ENCODE measurements around the gene SNX18.
"Not testable (repeated sequence)": the region's sequence is repeated elsewhere in the genome, so short reads cannot be mapped to it uniquely, and the experiment has no call there.

SNX18 gene

GRCh38 chr5:54517512-54518145 is at the start of gene SNX18:
TSS of gene SNX18 (plus strand) at chr5:54517759. CDS start at chr5:54517953, 194 bp downstream.
- peak; percentile 80 to 89 (median 85) for DNase-seq (ENCODE audit: low read depth in 3 of 3)

GRCh38 chr5:54469622-54470021 is 47.9 kb upstream of the SNX18 start:
- no peak for DNase-seq (ENCODE audit: low read depth in 3 of 3)

DNA sequence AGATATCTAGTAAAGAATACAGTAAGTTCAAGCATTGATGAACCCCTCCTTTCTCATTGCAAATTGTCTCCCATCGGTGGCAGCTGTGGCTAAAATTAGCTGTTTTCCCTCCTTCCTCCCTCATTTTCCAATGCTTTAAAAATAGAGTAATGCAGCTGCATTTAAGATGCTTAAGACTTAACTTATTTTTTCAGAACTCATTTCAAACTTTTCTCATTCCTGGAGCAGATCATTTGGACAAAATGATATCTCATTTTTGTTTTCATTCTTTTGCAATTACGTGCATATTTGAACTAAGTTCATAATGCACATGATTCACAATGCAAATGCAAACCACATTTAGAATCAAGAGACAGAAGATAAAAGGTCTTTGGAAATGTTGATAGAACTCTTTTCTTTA is 47.4 kb upstream of the SNX18 start:
- DNase-seq (ENCODE audit: low read depth in 3 of 3), result no peak

DNA sequence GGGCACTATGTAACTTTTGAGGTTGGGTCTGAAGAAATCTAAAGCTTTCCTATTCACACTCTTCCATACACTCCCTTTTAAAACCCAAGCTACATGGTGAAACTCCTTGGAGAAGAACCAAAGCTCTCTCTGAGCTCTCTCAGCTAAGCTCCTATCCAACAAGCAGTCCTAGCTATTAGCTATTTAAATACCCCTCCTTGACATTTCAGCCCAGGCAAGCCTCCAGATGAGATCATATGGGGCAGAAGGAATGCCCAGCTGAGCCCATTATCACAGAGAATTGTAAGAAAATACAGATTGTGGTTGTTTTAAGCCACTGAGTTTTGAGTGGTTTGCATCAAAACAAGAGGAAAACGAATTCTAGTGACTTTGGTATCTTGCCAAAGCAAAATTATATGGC is 46.9 kb upstream of the SNX18 start:
- DNase-seq (ENCODE audit: low read depth in 3 of 3), result no peak

DNA sequence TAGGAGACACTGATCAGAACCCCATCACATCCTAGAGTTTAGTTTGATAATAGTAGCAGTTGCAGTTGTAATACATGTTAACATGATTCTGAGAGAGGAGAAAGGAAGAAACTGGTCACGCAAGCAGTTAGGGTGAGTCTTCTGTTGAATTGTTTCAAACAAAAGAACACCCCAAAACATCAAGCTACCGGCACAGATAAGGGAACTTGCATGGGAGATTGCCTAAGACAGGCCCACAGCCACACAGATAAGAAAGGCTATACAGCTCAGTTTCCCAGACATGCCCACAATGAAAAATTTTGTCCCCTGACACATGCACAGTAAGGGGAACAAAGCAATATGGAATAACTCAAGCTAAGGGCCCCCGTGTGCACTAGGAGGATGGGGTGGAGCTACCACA is 46.2 kb upstream of the SNX18 start:
- DNase-seq (ENCODE audit: low read depth in 3 of 3), result no peak

- DNase-seq (ENCODE audit: low read depth in 3 of 3), result no peak
These were observed 40.9 kb upstream of the SNX18 start for GRCh38 chr5:54476682-54477081.

DNA sequence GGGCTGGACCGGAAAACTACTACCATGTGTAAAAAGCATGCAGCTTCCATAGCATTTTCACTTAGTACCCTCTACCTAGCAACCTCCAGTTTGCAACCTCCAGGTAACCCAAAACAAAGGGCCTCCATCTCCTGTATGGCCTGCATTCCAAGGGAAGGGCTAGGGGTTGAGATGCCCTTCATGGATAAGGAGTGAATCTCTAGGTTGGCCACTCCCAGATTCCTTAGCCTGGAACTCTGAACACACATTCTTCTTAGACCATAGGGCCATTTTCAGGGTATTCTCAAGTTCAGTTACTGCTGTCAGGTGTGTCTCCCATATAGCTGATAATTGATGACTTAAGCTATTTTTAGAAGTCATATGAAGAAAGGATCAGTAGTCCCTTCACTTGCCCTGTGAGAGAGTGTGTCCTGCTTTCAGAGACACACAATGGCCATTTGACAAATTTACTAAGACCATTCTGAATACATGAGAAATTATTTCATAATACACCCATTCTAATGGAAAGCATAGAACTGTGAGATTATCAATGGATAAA is 39.5 kb upstream of the SNX18 start:
- DNase-seq (ENCODE audit: low read depth in 3 of 3), result no peak

- no peak for DNase-seq (ENCODE audit: low read depth in 3 of 3)
These were observed 37.3 kb upstream of the SNX18 start for GRCh38 chr5:54480296-54480695.

GRCh38 chr5:54484219-54484894 is 33.2 kb upstream of the SNX18 start:
- no peak for DNase-seq (ENCODE audit: low read depth in 3 of 3)

DNA sequence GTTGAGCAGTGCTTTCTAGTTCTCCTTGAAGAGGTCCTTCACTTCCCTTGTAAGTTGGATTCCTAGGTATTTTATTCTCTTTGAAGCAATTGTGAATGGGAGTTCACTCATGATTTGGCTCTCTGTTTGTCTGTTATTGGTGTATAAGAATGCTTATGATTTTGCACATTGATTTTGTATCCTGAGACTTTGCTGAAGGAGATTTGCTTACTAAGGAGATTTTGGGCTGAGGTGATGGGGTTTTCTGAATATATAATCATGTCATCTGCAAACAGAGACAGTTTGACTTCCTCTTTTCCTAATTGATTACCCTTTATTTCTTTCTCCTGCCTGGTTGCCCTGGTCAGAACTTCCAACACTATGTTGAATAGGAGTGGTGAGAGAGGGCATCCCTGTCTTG is 31.9 kb upstream of the SNX18 start:
- DNase-seq (ENCODE audit: low read depth in 3 of 3), result not testable (repeated sequence)

GRCh38 chr5:54489648-54489979 is 27.9 kb upstream of the SNX18 start:
- DNase-seq (ENCODE audit: low read depth in 3 of 3), result not testable (repeated sequence)

GRCh38 chr5:54491326-54491725 is 26.2 kb upstream of the SNX18 start:
- no peak for DNase-seq (ENCODE audit: low read depth in 3 of 3)

- no peak for DNase-seq (ENCODE audit: low read depth in 3 of 3)
These were observed 25.4 kb upstream of the SNX18 start for GRCh38 chr5:54492178-54492577.

GRCh38 chr5:54495027-54495426 is 22.5 kb upstream of the SNX18 start:
- no peak for DNase-seq (ENCODE audit: low read depth in 3 of 3)

DNA sequence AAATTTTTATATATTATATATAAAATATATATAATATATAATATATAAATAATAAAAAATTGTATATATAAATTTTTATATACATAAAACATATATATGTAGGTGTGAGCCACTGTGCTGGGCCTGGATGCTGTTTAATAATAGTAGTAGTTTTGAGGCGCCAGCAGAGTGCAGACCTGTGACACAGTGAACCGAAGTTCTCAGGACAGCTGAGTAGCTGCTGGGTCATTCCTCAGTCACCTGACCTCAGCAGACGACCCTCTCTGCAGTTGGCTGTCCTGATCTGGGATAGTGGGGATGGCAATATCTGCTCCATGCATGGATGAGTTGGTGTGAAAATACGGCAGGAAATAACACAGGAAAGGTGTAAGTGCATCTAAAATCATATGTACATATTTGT is 3.3 kb upstream of the SNX18 start:
- no peak for DNase-seq (ENCODE audit: low read depth in 3 of 3)

DNA sequence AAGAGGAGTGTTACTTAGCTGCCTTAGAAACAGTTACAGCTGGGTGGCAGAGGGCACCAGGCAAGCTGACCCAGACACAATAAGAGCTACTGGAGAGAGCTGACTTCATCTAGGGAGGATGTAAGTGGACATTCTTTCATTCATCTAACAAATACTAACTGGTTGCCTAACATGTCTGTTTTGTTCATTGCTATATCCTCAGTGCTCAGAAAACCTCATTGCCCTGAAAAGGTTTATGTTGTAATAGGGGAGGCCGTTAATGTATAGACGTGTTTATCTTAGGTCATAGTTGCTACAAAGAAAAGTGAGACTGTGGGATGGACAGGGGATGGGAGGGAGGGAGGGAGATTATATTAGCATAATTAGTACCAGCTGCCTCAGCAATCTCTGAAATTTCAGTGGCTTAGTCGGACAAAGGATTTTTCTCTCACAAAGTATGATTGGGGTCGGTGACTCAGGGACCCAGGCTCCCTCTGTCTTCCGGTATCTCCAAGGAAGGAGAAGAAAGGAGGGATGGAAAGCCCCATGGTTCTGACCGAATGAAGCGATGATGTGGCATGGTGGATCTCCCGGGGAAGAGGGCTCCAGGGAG is 2.6 kb upstream of the SNX18 start:
- DNase-seq (ENCODE audit: low read depth in 3 of 3), result no peak

GRCh38 chr5:54515634-54516033 is 1.9 kb upstream of the SNX18 start:
- DNase-seq (ENCODE audit: low read depth in 3 of 3), result no peak

DNA sequence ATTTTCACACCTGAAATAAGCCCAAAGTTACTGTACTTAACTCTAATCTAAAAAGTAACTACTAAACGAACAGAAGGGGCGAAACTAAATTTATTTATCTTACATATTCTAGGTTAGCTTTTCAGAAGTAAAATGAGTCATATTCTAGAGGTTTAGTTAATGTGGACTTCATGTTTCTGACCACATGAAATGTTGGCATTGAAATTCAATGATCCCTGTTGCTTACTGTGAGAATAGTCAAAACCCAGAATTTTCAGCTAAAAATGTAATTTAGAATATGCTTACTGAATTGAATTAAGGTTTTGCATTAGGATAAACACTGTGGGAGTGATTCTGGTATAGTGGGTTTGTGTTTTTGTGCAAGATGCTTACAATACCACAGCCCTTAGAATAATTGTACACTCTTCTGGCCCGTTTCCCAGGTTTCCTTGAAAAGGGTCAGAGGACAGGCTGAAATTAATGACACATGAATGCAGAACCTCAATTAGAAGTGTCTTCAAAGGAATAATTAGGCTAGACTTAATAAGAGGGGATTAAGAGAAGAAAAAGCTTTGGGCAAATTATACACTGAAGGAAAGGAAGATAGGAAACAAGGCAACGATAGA is 1.4 kb upstream of the SNX18 start:
- DNase-seq (ENCODE audit: low read depth in 3 of 3), result no peak

- no peak for DNase-seq (ENCODE audit: low read depth in 3 of 3)
These were observed 416 bp upstream of the SNX18 start for GRCh38 chr5:54517174-54517511.

- peak; percentile 33 to 40 (median 33) for DNase-seq (ENCODE audit: low read depth in 3 of 3)
These were observed 723 bp downstream of the SNX18 start for GRCh38 chr5:54518146-54518817.

DNA sequence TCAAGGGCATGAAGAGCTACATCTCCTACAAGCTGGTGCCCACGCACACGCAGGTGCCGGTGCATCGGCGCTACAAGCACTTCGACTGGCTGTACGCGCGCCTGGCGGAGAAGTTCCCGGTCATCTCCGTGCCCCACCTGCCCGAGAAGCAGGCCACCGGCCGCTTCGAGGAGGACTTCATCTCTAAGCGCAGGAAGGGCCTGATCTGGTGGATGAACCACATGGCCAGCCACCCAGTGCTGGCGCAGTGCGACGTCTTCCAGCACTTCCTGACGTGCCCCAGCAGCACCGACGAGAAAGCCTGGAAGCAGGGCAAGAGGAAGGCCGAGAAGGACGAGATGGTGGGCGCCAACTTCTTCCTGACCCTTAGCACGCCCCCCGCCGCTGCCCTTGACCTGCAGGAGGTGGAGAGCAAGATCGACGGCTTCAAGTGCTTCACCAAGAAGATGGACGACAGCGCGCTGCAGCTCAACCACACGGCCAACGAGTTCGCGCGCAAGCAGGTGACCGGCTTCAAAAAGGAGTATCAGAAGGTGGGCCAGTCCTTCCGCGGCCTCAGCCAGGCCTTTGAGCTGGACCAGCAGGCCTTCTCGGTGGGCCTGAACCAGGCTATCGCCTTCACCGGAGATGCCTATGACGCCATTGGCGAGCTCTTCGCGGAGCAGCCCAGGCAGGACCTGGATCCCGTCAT is 1.4 kb downstream of the SNX18 start:
- no peak for DNase-seq (ENCODE audit: low read depth in 3 of 3)

DNA sequence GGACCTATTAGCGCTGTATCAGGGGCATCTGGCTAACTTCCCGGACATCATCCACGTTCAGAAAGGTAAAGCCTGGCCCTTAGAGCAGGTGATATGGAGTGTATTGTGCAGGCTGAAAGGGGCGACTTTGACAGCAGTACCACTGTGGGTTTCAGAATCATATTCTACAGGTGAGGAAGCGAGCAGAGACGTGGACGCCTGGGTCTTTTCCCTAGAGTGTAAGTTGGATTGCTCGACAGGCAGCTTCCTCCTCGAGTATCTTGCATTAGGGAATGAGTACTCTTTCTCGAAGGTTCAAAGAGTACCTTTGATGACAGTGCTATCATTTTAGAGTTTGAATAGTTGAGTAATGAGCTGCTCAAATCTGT is 1.9 kb downstream of the SNX18 start:
- DNase-seq (ENCODE audit: low read depth in 3 of 3), result no peak

Data from stimulated activated CD4-positive, alpha-beta T cell treated with anti-CD3 and anti-CD28 coated beads, TNF-alpha, amount 100 ng/mL, for 4 hours (primary cell).